HUES64 (cell line): ENCODE data around the gene ENGASE.

ENCODE experiments used
- H3K27ac ChIP-seq: 2 replicates; pipeline ENCODE4 v1.7.0; 2013; ENCODE audit warnings: low read depth, low read length, inconsistent platforms
- H3K27me3 ChIP-seq: 2 replicates; pipeline ENCODE4 v1.6.1; 2013; ENCODE audit warnings: mild to moderate bottlenecking, low read length; ENCODE audit not compliant: insufficient read depth
- H3K36me3 ChIP-seq: 2 replicates; pipeline ENCODE4 v1.6.1; 2013; ENCODE audit warnings: mild to moderate bottlenecking, low read length; ENCODE audit not compliant: insufficient read depth
- H3K4me1 ChIP-seq: 2 replicates; pipeline ENCODE4 v1.6.1; 2013; ENCODE audit warnings: mild to moderate bottlenecking, low read length, moderate library complexity; ENCODE audit not compliant: insufficient read depth
- H3K4me3 ChIP-seq: 2 replicates; pipeline ENCODE4 v1.5.1; 2013; ENCODE audit warnings: mild to moderate bottlenecking, low read length, moderate library complexity
- H3K9ac ChIP-seq: 2 replicates; pipeline ENCODE4 v1.6.1; 2013; ENCODE audit warnings: mild to moderate bottlenecking, low read depth, low read length
- H3K9me3 ChIP-seq: 2 replicates; pipeline ENCODE4 v1.6.1; 2013; ENCODE audit warnings: low read depth, low read length; ENCODE audit not compliant: insufficient read depth
- WGBS: fragments of 150-250, 120-280 bp; methylation state at CpG from one replicate; pipeline ENCODE4 v1.1.7; 2013; ENCODE audit warnings: missing lambda C conversion rate; 5-methylcytosine and 5-hydroxymethylcytosine counted together

The ENGASE gene

GRCh38 chr17:79084291-79085153, 9.9 kb downstream of the ENGASE start:
- Histone ChIP-seq H3K9me3 (no peaks in the 10 kb centered on the region), H3K9ac (no peak overlapping the region), H3K4me1 (no peaks in the 10 kb centered on the region), H3K27ac (no peak overlapping the region), H3K4me3 (no peak overlapping the region), H3K27me3 (no peaks in the 10 kb centered on the region), H3K36me3 (peaks cover 25% of the 10 kb centered on the region)
- 94% methylated on average over 31 of the region's 31 CpGs for WGBS

GRCh38 chr17:79085154-79085920, 10.7 kb downstream of the ENGASE start:
- H3K4me3 ChIP-seq: no peak overlapping the region
- peaks cover 25% of the 10 kb centered on the region for H3K36me3 ChIP-seq
- no peaks in the 10 kb centered on the region for H3K9me3 ChIP-seq
- H3K27ac ChIP-seq: no peak overlapping the region
- no peaks in the 10 kb centered on the region for H3K4me1 ChIP-seq
- 95% methylated on average over 30 of the region's 30 CpGs for whole genome bisulfite sequencing
- no peaks in the 10 kb centered on the region for H3K27me3 ChIP-seq
- H3K9ac ChIP-seq: no peak overlapping the region

- Histone ChIP-seq H3K4me3 (no peak overlapping the region), H3K27me3 (no peaks in the 10 kb centered on the region), H3K4me1 (no peaks in the 10 kb centered on the region), H3K9ac (no peak overlapping the region), H3K9me3 (no peaks in the 10 kb centered on the region), H3K36me3 (peaks cover 20% of the 10 kb centered on the region), H3K27ac (no peak overlapping the region)
- WGBS: 94% methylated on average over 28 of the region's 28 CpGs
These were observed 11.4 kb downstream of the ENGASE start for GRCh38 chr17:79085921-79086551.

- Histone ChIP-seq H3K4me3 (no peak overlapping the region), H3K36me3 (peaks cover 19% of the 10 kb centered on the region), H3K4me1 (no peaks in the 10 kb centered on the region), H3K9me3 (no peaks in the 10 kb centered on the region), H3K9ac (no peak overlapping the region), H3K27me3 (no peaks in the 10 kb centered on the region), H3K27ac (no peak overlapping the region)
- WGBS: 95% methylated on average over 33 of the region's 33 CpGs
These were observed 12.2 kb downstream of the ENGASE start for GRCh38 chr17:79086609-79087427.

- 55% methylated on average over 12 of the region's 12 CpGs for WGBS
- Histone ChIP-seq H3K4me1 (no peaks in the 10 kb centered on the region), H3K36me3 (peaks cover 16% of the 10 kb centered on the region), H3K4me3 (no peak overlapping the region), H3K27me3 (no peaks in the 10 kb centered on the region), H3K27ac (no peak overlapping the region), H3K9ac (no peak overlapping the region), H3K9me3 (no peaks in the 10 kb centered on the region)
These were observed 13.0 kb downstream of the ENGASE start for GRCh38 chr17:79087428-79088143.

GRCh38 chr17:79088247-79088996, 13.8 kb downstream of the ENGASE start:
- Histone ChIP-seq H3K27ac (no peak overlapping the region), H3K27me3 (no peaks in the 10 kb centered on the region), H3K9ac (no peak overlapping the region), H3K36me3 (peaks cover 10% of the 10 kb centered on the region), H3K4me3 (no peak overlapping the region), H3K4me1 (no peaks in the 10 kb centered on the region), H3K9me3 (no peaks in the 10 kb centered on the region)
- WGBS: 90% methylated on average over 26 of the region's 26 CpGs

- Histone ChIP-seq H3K27ac (no peak overlapping the region), H3K4me3 (no peak overlapping the region), H3K27me3 (no peaks in the 10 kb centered on the region), H3K9ac (no peak overlapping the region), H3K9me3 (no peaks in the 10 kb centered on the region), H3K36me3 (peaks cover 9% of the 10 kb centered on the region; the same call in 1 of the 2 replicates), H3K4me1 (no peaks in the 10 kb centered on the region)
- WGBS: 88% methylated on average over 7 of the region's 8 CpGs
These were observed 14.3 kb downstream of the ENGASE start for GRCh38 chr17:79088997-79089328.

GRCh38 chr17:79089720-79090442, 15.3 kb downstream of the ENGASE start:
- no peaks in the 10 kb centered on the region for H3K27me3 ChIP-seq

GRCh38 chr17:79090443-79091225, 16.0 kb downstream of the ENGASE start:
- 85% methylated on average over 32 of the region's 32 CpGs for WGBS

More at GRCh38 chr17:79089720-79090442, 15.3 kb downstream of the ENGASE start:
- no peak overlapping the region for H3K27ac ChIP-seq
- H3K9me3 ChIP-seq: no peaks in the 10 kb centered on the region
- H3K4me3 ChIP-seq: no peak overlapping the region
- 88% methylated on average over 31 of the region's 31 CpGs for whole genome bisulfite sequencing
- H3K36me3 ChIP-seq: peaks cover 4% of the 10 kb centered on the region; the same call in 1 of the 2 replicates
- H3K9ac ChIP-seq: no peak overlapping the region
- no peaks in the 10 kb centered on the region for H3K4me1 ChIP-seq

More at GRCh38 chr17:79090443-79091225, 16.0 kb downstream of the ENGASE start:
- Histone ChIP-seq H3K27ac (no peak overlapping the region), H3K9me3 (no peaks in the 10 kb centered on the region), H3K27me3 (no peaks in the 10 kb centered on the region), H3K36me3 (no peaks in the 10 kb centered on the region), H3K4me1 (no peaks in the 10 kb centered on the region), H3K9ac (no peak overlapping the region), H3K4me3 (no peak overlapping the region)
